GM12865 (cell line): Measurements from ENCODE around the gene IQCM.

Experiments used
- DNase-seq: peaks from one replicate; pipeline ENCODE4 v3.0.0; 2010; ENCODE audit warnings: low read depth
- H3K4me3 ChIP-seq: 2 replicates; pipeline ENCODE4 v1.5.1; 2011; ENCODE audit warnings: mild to moderate bottlenecking, low read depth, low read length, control low read depth
- TF ChIP-seq, protein P1 (sequence below): IDR thresholded peaks from 2 replicates; pipeline ENCODE4 v1.5.1; 2011; ENCODE audit warnings: low read length, control low read depth, low read depth, inconsistent platforms; ENCODE audit not compliant: insufficient read depth; ENCODE audit errors: missing control alignments

Gene IQCM

DNA sequence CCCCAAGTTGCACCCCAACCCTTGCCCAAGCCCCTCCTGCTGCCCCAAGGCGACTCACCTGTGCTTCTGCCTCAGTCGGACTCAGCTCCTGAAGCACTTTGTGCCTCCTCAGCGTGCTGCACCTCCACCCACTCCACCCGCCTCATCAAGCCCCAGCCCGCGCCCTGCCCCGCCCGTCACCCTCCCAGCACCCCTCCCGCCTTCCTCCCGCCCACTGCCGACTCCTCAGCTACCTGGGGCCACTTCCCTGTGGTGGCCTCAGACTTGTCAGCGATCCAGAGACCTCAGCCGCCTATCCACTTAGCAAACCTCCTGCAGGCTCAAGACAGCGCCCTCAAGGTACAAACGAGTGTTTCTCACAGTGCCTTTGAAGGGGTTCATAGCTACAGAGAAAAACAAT, 19.6 kb upstream of the IQCM start:
- H3K4me3 ChIP-seq, result no peak overlapping the region

DNA sequence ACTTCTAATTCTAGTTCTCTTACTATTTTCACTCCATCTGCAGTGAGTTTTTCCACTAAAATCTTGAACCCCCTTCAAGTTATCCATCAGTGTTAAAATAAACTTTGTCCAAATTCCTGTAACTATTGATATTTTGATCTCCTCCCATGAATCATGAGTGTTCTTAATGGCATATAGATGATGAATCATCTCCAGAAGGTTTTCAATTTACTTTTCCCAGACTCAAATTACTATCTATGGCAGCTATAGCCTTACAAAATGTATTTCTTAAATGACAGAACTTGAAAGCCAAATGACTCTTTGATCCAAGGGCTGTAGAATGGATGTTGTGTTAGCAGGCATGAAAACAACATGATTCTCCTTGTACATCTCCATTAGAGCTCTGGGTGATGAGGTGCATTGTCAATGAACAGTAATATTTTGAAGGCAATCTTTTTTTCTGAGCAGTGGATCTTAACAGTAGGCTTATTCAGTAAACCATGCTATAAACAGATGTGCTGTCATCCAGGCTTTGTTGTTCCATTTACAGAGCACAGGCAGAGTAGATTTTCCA, 16.1 kb upstream of the IQCM start:
- H3K4me3 ChIP-seq, result no peak overlapping the region
- TF ChIP-seq, protein P1, sequence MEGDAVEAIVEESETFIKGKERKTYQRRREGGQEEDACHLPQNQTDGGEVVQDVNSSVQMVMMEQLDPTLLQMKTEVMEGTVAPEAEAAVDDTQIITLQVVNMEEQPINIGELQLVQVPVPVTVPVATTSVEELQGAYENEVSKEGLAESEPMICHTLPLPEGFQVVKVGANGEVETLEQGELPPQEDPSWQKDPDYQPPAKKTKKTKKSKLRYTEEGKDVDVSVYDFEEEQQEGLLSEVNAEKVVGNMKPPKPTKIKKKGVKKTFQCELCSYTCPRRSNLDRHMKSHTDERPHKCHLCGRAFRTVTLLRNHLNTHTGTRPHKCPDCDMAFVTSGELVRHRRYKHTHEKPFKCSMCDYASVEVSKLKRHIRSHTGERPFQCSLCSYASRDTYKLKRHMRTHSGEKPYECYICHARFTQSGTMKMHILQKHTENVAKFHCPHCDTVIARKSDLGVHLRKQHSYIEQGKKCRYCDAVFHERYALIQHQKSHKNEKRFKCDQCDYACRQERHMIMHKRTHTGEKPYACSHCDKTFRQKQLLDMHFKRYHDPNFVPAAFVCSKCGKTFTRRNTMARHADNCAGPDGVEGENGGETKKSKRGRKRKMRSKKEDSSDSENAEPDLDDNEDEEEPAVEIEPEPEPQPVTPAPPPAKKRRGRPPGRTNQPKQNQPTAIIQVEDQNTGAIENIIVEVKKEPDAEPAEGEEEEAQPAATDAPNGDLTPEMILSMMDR, result no peak
- DNase-seq, result no peak

More for the DNA sequence above, 19.6 kb upstream of the IQCM start:
- no peak for DNase-seq
- TF ChIP-seq, protein P1, result no peak

DNA sequence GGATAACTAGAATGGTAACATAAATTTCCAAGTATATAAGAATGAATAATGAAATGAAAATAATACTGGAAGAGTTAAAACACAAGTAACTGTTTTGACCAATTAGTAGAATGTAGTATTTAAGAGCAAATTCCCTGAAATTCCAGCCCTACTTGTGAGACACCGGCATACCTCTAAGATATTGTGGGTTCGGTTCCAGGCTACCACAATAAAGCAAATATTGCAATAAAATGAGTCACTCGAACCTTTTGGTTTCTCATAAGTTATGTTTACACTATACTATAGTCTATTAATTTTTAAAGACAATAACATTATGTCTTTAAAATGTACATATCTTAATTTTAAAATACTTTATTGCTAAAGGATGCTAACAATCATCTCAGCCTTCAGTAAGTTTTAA, 15.2 kb upstream of the IQCM start:
- no peak overlapping the region for H3K4me3 ChIP-seq
- TF ChIP-seq, protein P1, result no peak
- DNase-seq, result no peak

DNA sequence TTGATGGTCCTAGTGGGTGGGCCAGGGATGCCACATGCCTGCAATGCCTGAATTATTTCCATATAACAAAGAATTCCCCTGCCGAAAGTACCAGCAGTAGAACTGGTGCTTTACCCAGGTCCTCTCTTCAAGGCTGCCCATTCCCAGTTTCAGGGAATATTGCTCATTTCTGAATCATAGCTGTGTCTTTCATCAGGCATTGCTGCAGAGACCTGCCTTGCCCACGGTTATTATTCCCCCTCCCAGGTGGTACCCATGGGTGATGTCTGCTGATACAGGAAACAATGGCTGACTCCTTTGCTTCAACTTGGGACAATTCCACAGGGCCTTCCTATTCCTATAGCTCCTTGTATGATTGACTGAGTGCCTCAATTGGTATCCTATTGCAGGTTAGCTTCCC, 9.7 kb upstream of the IQCM start:
- DNase-seq, result no peak
- TF ChIP-seq, protein P1, result no peak
- H3K4me3 ChIP-seq, result no peak overlapping the region

DNA sequence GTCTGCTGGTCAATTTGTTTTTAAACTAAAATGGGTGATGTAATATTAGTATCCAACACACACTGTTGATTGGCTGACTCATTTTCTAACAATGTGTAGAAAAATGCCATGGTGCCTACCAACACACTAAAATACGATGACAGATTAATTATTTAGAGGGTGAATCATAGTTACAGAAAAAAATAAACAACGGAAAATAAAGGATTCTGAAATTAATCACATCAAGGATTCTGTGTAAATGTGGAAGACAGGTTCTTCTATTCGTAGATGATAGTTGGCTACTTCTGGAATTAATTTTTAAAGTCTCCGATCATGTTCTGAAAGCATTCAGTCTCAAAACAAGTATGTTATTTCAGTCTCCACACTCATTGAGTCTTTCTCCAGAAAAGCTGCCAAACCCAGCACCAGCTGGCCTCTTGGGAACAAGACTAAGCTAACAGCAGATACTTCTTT, 8.2 kb upstream of the IQCM start:
- TF ChIP-seq, protein P1, result no peak
- no peak for DNase-seq
- no peak overlapping the region for H3K4me3 ChIP-seq

DNA sequence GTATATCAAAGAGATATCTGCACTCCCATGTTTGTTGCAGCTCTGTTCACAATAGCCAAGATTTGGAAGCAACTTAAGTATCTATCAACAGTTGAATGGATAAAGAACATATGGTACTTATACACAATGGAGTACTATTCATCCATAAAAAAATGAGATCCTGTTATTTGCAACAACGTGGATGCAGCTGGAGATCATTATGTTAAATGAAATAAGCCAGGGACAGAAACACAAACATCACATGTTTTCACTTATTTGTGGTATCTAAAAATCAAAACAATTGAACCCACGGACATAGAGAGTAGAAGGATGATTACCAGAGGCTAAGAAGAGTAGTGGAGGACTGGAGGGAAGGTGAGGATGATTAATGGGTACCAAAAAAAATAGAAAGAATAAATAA, 14.2 kb downstream of the IQCM start:
- TF ChIP-seq, protein P1, result no peak
- H3K4me3 ChIP-seq, result no peak overlapping the region
- DNase-seq, result no peak

DNA sequence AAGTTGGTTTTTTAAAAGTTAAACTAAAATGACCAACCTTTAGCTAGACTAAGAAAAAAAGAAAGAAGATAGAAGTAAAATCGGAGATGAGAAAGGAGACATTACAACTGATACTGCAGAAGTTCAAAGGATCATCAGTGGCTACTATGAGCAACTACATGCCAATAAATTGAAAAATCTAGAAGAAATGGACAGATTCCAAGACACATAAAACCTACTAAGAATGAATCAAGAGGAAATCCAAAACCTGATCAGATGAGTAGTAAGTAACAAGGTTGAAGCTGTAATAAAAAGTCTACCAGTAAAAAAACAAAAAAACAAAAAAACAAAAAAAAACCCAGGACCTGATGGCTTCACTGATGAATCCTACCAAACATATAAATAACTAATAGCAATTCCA, 16.1 kb downstream of the IQCM start:
- TF ChIP-seq, protein P1, result no peak
- DNase-seq, result no peak

More for the DNA sequence above, 16.1 kb downstream of the IQCM start:
- no peak overlapping the region for H3K4me3 ChIP-seq
